Measurements from ENCODE around the gene MT2A. TPM values are rescaled to one million over a fixed set of nuclear protein-coding genes. Genes with fewer than 3 reads are reported as not detected.
A peak's percentile ranks its signal among the peaks of the same experiment; 100 is the strongest.

Gene MT2A
- total and polyA plus RNA-seq, 2 experiments from 2014 or later, result 2.1 TPM; not detected in 1

GRCh38 chr16:56569971-56570370 lies 38.4 kb upstream of the MT2A start:
- Histone ChIP-seq H3K27me3 (peaks cover 10% of the 10 kb centered on the region), H3K27ac (no peak overlapping the region), H3K4me3 (no peak overlapping the region), H3K4me1 (ENCODE audit: low read depth) (no peaks in the 10 kb centered on the region), H3K36me3 (no peaks in the 10 kb centered on the region), H3K9me3 (ENCODE audit: low read depth) (no peaks in the 10 kb centered on the region)
- no peak for TF ChIP-seq CTCF (IDR thresholded peaks at IDR 0.05; ENCODE audit: low read depth, low read length)
- no peak for DNase-seq (ENCODE audit: low read depth in 1 of 2, low spot score in 1 of 2)

GRCh38 chr16:56571525-56571924 lies 36.9 kb upstream of the MT2A start:
- Histone ChIP-seq H3K9me3 (ENCODE audit: low read depth) (no peaks in the 10 kb centered on the region), H3K4me1 (ENCODE audit: low read depth) (no peaks in the 10 kb centered on the region), H3K36me3 (no peaks in the 10 kb centered on the region), H3K27ac (no peak overlapping the region), H3K27me3 (peaks cover 10% of the 10 kb centered on the region), H3K4me3 (no peak overlapping the region)
- peak in 1 of 2 donors; percentile 25 for DNase-seq (ENCODE audit: low read depth in 1 of 2, low spot score in 1 of 2)
- TF ChIP-seq CTCF (IDR thresholded peaks at IDR 0.05; ENCODE audit: low read depth, low read length), result no peak

GRCh38 chr16:56574625-56575024 lies 33.8 kb upstream of the MT2A start:
- no peak overlapping the region for H3K27ac ChIP-seq
- H3K4me1 ChIP-seq (ENCODE audit: low read depth), result no peaks in the 10 kb centered on the region
- no peaks in the 10 kb centered on the region for H3K36me3 ChIP-seq
- no peak overlapping the region for H3K4me3 ChIP-seq
- DNase-seq (ENCODE audit: low read depth in 1 of 2, low spot score in 1 of 2), result no peak
- no peaks in the 10 kb centered on the region for H3K27me3 ChIP-seq
- no peaks in the 10 kb centered on the region for H3K9me3 ChIP-seq (ENCODE audit: low read depth)
- TF ChIP-seq CTCF (IDR thresholded peaks at IDR 0.05; ENCODE audit: low read depth, low read length), result no peak

GRCh38 chr16:56576585-56577299 lies 31.6 kb upstream of the MT2A start:
- no peaks in the 10 kb centered on the region for H3K4me1 ChIP-seq (ENCODE audit: low read depth)
- H3K36me3 ChIP-seq, result no peaks in the 10 kb centered on the region
- no peak overlapping the region for H3K4me3 ChIP-seq
- no peak overlapping the region for H3K27ac ChIP-seq
- no peaks in the 10 kb centered on the region for H3K27me3 ChIP-seq
- peak; percentile 86 for TF ChIP-seq CTCF (IDR thresholded peaks at IDR 0.05; ENCODE audit: low read depth, low read length)
- no peaks in the 10 kb centered on the region for H3K9me3 ChIP-seq (ENCODE audit: low read depth)
- peak; percentile 49 to 79 for DNase-seq (ENCODE audit: low read depth in 1 of 2, low spot score in 1 of 2)

- no peak for DNase-seq (ENCODE audit: low read depth in 1 of 2, low spot score in 1 of 2)
- no peaks in the 10 kb centered on the region for H3K4me1 ChIP-seq (ENCODE audit: low read depth)
- H3K4me3 ChIP-seq, result no peak overlapping the region
- no peaks in the 10 kb centered on the region for H3K9me3 ChIP-seq (ENCODE audit: low read depth)
- no peaks in the 10 kb centered on the region for H3K27me3 ChIP-seq
- no peak for TF ChIP-seq CTCF (IDR thresholded peaks at IDR 0.05; ENCODE audit: low read depth, low read length)
- H3K27ac ChIP-seq, result no peak overlapping the region
- H3K36me3 ChIP-seq, result no peaks in the 10 kb centered on the region
Measured at GRCh38 chr16:56577300-56577625, 31.1 kb upstream of the MT2A start.
